ENCODE data around the gene YTHDF1. TPM values are rescaled to one million over a fixed set of nuclear protein-coding genes. Genes with fewer than 3 reads are reported as not detected.
A peak's percentile ranks its signal among the peaks of the same experiment; 100 is the strongest.

Gene YTHDF1
- total RNA-seq, 1 donor from 2014 or later: 44.5 TPM

DNA sequence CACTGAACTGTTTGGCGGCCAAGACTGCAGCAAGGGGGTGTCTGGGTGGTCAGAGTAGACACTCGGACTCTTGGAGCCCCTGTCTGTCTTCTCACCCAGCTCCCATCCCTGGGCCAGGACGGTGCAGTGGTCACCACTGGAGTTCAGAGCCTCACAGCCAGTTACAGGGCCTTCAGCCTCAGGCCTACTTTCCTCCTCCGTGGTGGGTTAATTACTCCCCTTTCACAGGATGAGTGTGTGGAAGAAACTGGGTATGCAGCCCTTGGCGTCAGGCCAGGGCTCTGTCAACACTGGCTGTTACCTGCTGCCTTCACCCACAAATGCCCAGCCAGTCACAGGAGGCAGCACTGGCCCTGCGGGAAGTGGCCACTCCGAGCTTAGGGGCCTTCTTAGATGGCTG is 1.8 kb upstream of the YTHDF1 start:
- DNase-seq: peak; percentile 62
- H3K27me3 Mint-ChIP-seq: peaks cover 4% of the 10 kb centered on the region
- H3K36me3 Mint-ChIP-seq (ENCODE audit: low read depth): peaks cover 21% of the 10 kb centered on the region
- H3K4me1 Mint-ChIP-seq: peaks cover 25% of the 10 kb centered on the region
- no peak overlapping the region for H3K27ac Mint-ChIP-seq
- intact Hi-C loops (cut with micrococcal nuclease): loop anchor here (5.0 kb wide), 1 partner anchor 280 kb away; the partner anchor contains the start of gene GID8
- no peaks in the 10 kb centered on the region for H3K9me3 Mint-ChIP-seq
- no peak overlapping the region for H3K4me3 Mint-ChIP-seq

- peak overlapping the region; percentile 80 for H3K4me3 Mint-ChIP-seq
- intact Hi-C loops (cut with micrococcal nuclease): loop anchor here (1.0 to 5.0 kb wide), 2 partner anchors 55 to 280 kb away; partner anchors contain the start of genes ARFGAP1 and GID8
Observed at GRCh38 chr20:63216849-63217471, 1.0 kb upstream of the YTHDF1 start.

DNA sequence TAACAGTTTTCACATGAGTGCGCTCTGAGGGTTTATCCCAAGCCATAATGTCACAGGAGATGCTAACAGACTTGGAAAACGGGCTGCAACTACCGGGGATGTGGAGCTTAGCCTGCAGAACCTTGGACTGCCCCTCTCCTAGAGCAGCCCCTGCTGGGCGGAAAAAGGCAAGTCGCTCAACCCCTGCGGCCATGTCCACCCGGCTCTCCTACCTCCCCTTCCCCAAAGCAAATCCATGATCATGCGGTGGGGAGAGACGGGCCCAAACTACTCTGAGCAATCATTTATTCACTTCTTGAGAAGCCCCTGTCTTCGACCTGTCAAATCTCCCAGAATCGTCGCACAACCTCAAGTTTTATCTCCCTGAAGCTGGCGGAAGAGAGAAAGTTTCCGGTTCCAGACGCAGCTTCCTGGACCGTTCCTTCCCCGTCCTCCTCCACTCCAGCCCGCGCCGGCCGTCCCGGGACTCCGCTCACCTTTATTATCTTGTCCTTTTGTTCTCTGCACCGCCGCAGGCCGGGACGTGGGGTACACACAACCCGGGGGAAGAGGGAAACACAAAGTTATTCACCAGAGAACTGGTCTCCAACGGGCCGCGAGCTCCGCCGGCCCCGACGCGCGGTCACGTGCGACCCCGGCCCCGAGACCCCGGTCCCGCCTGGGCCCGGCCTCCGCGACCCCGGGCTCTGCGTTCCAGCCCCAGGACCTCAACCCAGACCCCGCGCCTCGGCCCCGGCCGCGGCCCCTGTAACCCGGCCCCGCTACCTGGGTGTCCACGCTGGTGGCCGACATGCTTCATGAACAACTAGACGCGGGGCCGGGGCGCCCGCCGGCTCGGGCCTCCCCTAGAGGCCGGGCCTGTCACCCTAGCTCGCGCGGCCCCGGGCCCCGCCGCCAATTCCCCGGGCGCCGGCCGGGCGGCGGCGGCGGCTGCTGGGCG is 560 bp downstream of the YTHDF1 start:
- intact Hi-C loops (cut with micrococcal nuclease): loop anchor here (1.0 to 5.0 kb wide), 2 partner anchors 57 to 278 kb away; partner anchors contain the start of genes ARFGAP1 and GID8
- Mint-ChIP-seq H3K4me3 (peak overlapping the region; percentile 99), H3K27me3 (peaks cover 2% of the 10 kb centered on the region), H3K9me3 (no peaks in the 10 kb centered on the region), H3K36me3 (ENCODE audit: low read depth) (peaks cover 33% of the 10 kb centered on the region), H3K27ac (peak overlapping the region; percentile 96), H3K4me1 (peaks cover 37% of the 10 kb centered on the region)
- DNase-seq: peak; percentile 79

More at GRCh38 chr20:63216849-63217471, 1.0 kb upstream of the YTHDF1 start:
- peaks cover 27% of the 10 kb centered on the region for H3K36me3 Mint-ChIP-seq (ENCODE audit: low read depth)
- H3K27ac Mint-ChIP-seq: peak overlapping the region; percentile 74
- H3K27me3 Mint-ChIP-seq: peaks cover 2% of the 10 kb centered on the region
- peaks cover 30% of the 10 kb centered on the region for H3K4me1 Mint-ChIP-seq
- no peaks in the 10 kb centered on the region for H3K9me3 Mint-ChIP-seq
- no peak for DNase-seq

DNA sequence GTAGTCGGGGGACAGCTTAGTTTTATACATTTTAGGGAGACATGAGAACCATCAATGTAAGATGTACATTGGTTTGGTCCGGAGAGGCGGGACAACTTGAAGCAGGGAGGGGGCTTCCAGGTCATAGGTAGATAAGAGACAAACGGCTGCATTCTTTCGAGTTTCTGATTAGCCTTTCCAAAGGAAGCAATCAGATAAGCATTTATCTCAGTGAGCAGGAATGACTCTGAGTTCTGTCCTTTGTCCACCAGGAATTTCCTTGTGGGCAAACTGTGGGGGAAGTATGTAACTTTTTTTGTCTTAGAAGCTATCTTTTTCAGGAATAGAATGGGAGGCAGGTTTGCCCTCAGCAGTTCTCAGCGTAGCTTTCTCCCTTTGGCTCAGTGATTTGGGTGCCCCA is 1.4 kb downstream of the YTHDF1 start:
- H3K36me3 Mint-ChIP-seq (ENCODE audit: low read depth): peaks cover 40% of the 10 kb centered on the region
- intact Hi-C loops (cut with micrococcal nuclease): no loop called here
- DNase-seq: no peak
- peak overlapping the region; percentile 96 for H3K27ac Mint-ChIP-seq
- peak overlapping the region; percentile 99 for H3K4me3 Mint-ChIP-seq
- H3K4me1 Mint-ChIP-seq: peaks cover 37% of the 10 kb centered on the region
- H3K27me3 Mint-ChIP-seq: peaks cover 2% of the 10 kb centered on the region
- H3K9me3 Mint-ChIP-seq: no peaks in the 10 kb centered on the region

- Mint-ChIP-seq H3K9me3 (no peaks in the 10 kb centered on the region), H3K27ac (no peak overlapping the region), H3K36me3 (ENCODE audit: low read depth) (peaks cover 46% of the 10 kb centered on the region), H3K27me3 (peaks cover 2% of the 10 kb centered on the region), H3K4me1 (peaks cover 41% of the 10 kb centered on the region), H3K4me3 (peak overlapping the region; percentile 37)
- DNase-seq: no peak
- intact Hi-C loops (cut with micrococcal nuclease): no loop called here
Observed at GRCh38 chr20:63212792-63213191, 3.1 kb downstream of the YTHDF1 start.

DNA sequence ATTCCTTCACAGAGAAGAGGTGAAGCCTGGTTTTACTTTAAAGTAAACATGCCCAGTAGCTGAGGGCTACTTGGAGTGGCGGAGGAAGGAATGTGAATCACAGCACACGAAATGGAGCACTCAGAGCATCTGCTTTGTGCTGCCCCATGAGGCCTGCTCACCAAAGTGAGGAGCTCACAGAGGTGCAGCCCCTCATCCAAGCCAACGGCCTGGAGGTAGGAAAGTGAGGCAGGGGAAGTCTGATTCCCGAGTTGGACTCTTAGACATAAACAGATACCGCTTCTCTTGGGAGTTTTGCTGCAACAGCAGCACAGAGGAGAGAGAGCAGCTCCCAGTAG is 3.6 kb downstream of the YTHDF1 start:
- peaks cover 41% of the 10 kb centered on the region for H3K4me1 Mint-ChIP-seq
- H3K27ac Mint-ChIP-seq: no peak overlapping the region
- no peaks in the 10 kb centered on the region for H3K9me3 Mint-ChIP-seq
- peak overlapping the region; percentile 21 for H3K4me3 Mint-ChIP-seq
- peaks cover 2% of the 10 kb centered on the region for H3K27me3 Mint-ChIP-seq
- H3K36me3 Mint-ChIP-seq (ENCODE audit: low read depth): peaks cover 51% of the 10 kb centered on the region
- intact Hi-C loops (cut with micrococcal nuclease): no loop called here
- no peak for DNase-seq

DNA sequence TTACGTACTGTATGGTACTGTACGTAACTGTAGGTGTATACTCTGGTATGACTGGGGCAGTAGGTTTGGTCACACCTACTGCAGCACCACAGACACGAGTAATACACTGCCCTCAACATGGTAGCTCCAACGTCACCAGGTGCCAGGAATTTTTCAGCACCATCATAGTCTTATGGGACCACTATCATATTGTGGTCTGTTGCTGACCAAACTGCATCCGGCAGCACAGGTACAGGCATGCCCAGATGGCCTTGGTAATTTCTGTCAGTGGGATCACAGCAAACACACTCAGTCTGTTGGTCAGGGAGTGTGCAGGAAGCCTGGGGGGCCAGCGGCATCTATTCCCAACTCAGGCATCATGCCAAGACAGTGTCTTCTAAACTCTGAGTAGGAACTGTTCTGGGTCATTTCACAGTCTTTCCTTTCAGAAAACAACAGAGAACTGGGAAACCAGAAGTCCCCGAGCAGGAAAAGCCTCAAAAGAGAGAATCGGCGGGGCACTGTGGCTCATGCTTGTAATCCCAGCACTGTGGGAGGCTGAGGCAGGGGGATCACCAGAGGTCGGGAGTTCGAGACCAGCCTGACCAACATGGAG is 5.8 kb downstream of the YTHDF1 start:
- no peak overlapping the region for H3K4me3 Mint-ChIP-seq
- no peak overlapping the region for H3K27ac Mint-ChIP-seq
- H3K36me3 Mint-ChIP-seq (ENCODE audit: low read depth): peaks cover 59% of the 10 kb centered on the region
- intact Hi-C loops (cut with micrococcal nuclease): no loop called here
- no peaks in the 10 kb centered on the region for H3K9me3 Mint-ChIP-seq
- no peak for DNase-seq
- H3K4me1 Mint-ChIP-seq: peaks cover 34% of the 10 kb centered on the region
- peaks cover under 1% of the 10 kb centered on the region for H3K27me3 Mint-ChIP-seq

DNA sequence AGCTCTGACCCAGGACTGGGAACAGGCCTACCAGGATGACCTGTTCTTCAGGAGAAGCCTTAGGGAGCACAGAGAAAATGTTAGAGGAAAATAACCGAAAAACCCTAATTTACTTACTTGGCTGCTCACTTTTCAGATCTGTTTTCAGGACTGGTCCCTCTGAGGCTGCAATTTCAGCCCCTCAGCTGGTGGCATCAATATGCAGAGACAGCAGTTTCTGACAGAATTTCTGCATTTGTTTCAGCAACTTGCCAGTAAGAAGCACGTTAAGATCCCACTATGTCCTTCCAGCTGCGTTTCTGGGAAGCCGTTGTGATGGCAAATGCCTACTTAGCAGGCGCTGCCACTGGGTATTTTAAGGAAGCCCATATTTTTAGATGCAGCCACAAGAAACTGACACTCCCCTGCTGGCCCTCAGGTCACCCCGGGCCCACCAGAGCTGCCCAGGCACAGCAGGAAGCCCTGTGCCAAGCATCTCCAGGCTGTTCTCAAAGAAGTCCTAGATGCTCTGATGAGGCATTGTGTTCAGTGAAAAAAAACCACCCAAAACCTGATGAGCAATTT is 7.5 kb downstream of the YTHDF1 start:
- no peak overlapping the region for H3K4me3 Mint-ChIP-seq
- intact Hi-C loops (cut with micrococcal nuclease): no loop called here
- H3K27ac Mint-ChIP-seq: no peak overlapping the region
- DNase-seq: no peak
- H3K4me1 Mint-ChIP-seq: peaks cover 21% of the 10 kb centered on the region
- peaks cover 57% of the 10 kb centered on the region for H3K36me3 Mint-ChIP-seq (ENCODE audit: low read depth)
- H3K9me3 Mint-ChIP-seq: no peaks in the 10 kb centered on the region
- no peaks in the 10 kb centered on the region for H3K27me3 Mint-ChIP-seq

DNA sequence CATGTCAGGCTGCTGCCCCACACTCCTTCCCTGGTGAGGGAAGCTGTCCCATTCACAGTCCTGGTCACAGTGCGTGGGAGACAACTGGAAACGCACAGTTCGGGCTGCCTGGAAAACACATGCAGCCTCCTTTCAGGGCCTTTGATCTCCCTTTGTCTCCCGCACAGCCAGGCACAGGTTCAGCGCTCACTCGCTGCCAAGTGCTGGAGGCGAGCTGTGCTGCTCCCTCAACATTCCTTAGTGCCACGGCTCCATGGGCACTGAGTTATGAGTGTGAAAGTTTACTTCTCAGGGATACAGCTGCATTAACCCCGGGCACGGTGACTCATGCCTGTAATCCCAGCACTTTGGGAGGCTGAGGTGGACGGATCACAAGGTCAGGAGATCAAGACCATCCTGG is 9.1 kb downstream of the YTHDF1 start:
- intact Hi-C loops (cut with micrococcal nuclease): no loop called here

GRCh38 chr20:63205896-63206295 is 10.0 kb downstream of the YTHDF1 start:
- DNase-seq: no peak
- Mint-ChIP-seq H3K9me3 (no peaks in the 10 kb centered on the region), H3K27me3 (no peaks in the 10 kb centered on the region), H3K27ac (no peak overlapping the region), H3K36me3 (ENCODE audit: low read depth) (peaks cover 57% of the 10 kb centered on the region), H3K4me3 (no peak overlapping the region), H3K4me1 (peaks cover 6% of the 10 kb centered on the region)
- intact Hi-C loops (cut with micrococcal nuclease): no loop called here

More for the DNA sequence above, 9.1 kb downstream of the YTHDF1 start:
- H3K27ac Mint-ChIP-seq: no peak overlapping the region
- H3K9me3 Mint-ChIP-seq: no peaks in the 10 kb centered on the region
- H3K4me1 Mint-ChIP-seq: peaks cover 10% of the 10 kb centered on the region
- peaks cover 52% of the 10 kb centered on the region for H3K36me3 Mint-ChIP-seq (ENCODE audit: low read depth)
- no peak for DNase-seq
- H3K27me3 Mint-ChIP-seq: no peaks in the 10 kb centered on the region
- H3K4me3 Mint-ChIP-seq: no peak overlapping the region

DNA sequence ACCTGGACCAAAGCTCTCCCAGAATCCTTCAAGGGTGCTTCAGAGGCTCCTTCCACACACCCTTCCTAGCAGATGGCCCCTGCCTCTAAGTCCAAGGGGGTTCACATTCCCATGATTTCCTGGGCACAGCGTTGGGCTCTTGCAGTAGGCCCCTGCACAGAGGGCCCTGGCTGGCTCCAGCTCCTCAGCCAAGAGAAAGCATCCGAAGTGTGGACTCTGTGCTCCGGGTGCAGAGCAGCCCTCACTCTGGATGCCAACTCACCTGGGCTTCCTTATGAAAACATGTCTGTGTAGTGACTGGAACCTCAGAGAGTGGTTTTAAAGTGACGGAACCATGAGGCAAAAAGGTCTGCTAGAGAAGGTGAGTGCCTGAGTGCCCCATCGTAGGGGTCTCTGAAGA is 11.6 kb downstream of the YTHDF1 start:
- no peak overlapping the region for H3K4me3 Mint-ChIP-seq
- intact Hi-C loops (cut with micrococcal nuclease): no loop called here
- H3K36me3 Mint-ChIP-seq (ENCODE audit: low read depth): peaks cover 50% of the 10 kb centered on the region
- peaks cover 6% of the 10 kb centered on the region for H3K4me1 Mint-ChIP-seq
- no peak overlapping the region for H3K27ac Mint-ChIP-seq
- no peak for DNase-seq
- H3K27me3 Mint-ChIP-seq: no peaks in the 10 kb centered on the region
- no peaks in the 10 kb centered on the region for H3K9me3 Mint-ChIP-seq

- H3K4me1 Mint-ChIP-seq: peaks cover 4% of the 10 kb centered on the region
Observed at GRCh38 chr20:63202811-63203526, 13.0 kb downstream of the YTHDF1 start.

DNA sequence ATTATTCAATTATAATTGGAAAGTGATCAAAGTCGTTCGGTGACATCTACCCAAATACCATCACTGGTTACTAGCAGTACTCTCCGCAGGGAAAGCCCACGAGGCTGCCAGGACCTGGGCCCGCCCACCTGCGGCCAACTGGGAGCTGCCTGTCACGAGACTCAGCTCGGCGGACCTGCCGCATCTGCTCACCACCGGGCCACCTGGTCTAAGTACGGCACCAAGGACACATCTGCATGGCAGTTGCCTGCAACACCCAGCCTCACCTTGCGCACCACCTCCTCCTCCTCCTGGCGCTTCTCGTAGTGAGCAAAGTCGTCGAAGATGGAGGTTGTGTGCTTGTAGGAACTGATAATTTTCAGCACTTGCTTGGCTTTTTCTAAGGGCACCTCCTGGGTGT is 13.9 kb downstream of the YTHDF1 start:
- intact Hi-C loops (cut with micrococcal nuclease): no loop called here
- no peak overlapping the region for H3K4me3 Mint-ChIP-seq
- no peak for DNase-seq
- no peaks in the 10 kb centered on the region for H3K27me3 Mint-ChIP-seq
- no peak overlapping the region for H3K27ac Mint-ChIP-seq
- H3K9me3 Mint-ChIP-seq: no peaks in the 10 kb centered on the region
- H3K4me1 Mint-ChIP-seq: peaks cover 3% of the 10 kb centered on the region
- peaks cover 49% of the 10 kb centered on the region for H3K36me3 Mint-ChIP-seq (ENCODE audit: low read depth)

More at GRCh38 chr20:63202811-63203526, 13.0 kb downstream of the YTHDF1 start:
- DNase-seq: no peak
- intact Hi-C loops (cut with micrococcal nuclease): no loop called here
- H3K4me3 Mint-ChIP-seq: no peak overlapping the region
- peaks cover 49% of the 10 kb centered on the region for H3K36me3 Mint-ChIP-seq (ENCODE audit: low read depth)
- no peaks in the 10 kb centered on the region for H3K27me3 Mint-ChIP-seq
- H3K9me3 Mint-ChIP-seq: no peaks in the 10 kb centered on the region
- no peak overlapping the region for H3K27ac Mint-ChIP-seq
